Thoracic aorta endothelial cell (primary cell): ENCODE data around the gene CILP. TPM values are rescaled to one million over a fixed set of nuclear protein-coding genes. Genes with fewer than 3 reads are reported as not detected.

ENCODE experiments used
- small RNA-seq: library from RNA; depleted of rRNA; stranded (forward); fragments of <200 nt; gene quantifications from one replicate; pipeline ENCODE3, GENCODE V24; 2012
- total RNA-seq: library from RNA; depleted of rRNA; stranded (reverse); fragments of >200 nt; gene quantifications from 2 replicates; pipeline ENCODE4 v1.2.3, GENCODE V29; 2012

The CILP gene, protein sequence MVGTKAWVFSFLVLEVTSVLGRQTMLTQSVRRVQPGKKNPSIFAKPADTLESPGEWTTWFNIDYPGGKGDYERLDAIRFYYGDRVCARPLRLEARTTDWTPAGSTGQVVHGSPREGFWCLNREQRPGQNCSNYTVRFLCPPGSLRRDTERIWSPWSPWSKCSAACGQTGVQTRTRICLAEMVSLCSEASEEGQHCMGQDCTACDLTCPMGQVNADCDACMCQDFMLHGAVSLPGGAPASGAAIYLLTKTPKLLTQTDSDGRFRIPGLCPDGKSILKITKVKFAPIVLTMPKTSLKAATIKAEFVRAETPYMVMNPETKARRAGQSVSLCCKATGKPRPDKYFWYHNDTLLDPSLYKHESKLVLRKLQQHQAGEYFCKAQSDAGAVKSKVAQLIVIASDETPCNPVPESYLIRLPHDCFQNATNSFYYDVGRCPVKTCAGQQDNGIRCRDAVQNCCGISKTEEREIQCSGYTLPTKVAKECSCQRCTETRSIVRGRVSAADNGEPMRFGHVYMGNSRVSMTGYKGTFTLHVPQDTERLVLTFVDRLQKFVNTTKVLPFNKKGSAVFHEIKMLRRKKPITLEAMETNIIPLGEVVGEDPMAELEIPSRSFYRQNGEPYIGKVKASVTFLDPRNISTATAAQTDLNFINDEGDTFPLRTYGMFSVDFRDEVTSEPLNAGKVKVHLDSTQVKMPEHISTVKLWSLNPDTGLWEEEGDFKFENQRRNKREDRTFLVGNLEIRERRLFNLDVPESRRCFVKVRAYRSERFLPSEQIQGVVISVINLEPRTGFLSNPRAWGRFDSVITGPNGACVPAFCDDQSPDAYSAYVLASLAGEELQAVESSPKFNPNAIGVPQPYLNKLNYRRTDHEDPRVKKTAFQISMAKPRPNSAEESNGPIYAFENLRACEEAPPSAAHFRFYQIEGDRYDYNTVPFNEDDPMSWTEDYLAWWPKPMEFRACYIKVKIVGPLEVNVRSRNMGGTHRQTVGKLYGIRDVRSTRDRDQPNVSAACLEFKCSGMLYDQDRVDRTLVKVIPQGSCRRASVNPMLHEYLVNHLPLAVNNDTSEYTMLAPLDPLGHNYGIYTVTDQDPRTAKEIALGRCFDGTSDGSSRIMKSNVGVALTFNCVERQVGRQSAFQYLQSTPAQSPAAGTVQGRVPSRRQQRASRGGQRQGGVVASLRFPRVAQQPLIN
- total RNA-seq: not detected in 2 replicates

DNA sequence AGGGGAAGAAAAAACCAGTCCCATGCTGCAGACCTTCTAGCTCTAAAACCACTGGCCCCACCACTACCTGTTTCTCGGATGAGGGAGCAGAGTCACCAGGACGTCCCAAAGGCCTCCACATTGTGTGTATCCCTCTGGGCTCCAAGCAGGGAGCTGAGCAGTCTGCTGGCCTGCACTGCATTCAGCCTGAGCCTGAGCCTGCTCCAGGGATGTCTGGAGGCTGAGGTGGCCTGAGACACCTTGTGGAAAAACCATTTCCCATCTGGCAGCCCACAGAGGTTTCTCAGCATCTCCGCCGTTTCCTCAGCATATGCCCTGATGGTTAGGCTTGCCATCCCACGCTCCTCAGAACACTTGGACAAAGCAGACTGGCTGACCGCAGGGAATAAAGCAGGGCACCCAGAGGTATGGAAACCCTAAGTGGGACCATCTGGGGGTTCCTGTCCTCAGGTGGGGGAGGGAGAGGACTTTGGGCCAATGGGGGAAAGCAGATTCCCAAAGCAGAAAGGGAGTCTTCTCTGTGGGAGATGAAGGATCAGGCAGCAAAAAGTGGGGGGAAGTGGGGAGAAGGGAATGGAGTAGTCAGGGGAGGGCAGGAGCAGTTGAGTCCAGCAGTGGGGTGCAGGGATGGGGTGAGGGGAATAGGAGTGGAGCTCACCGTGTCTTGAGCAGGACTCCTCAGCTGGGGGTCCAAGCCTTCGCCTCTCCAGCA, at the start of gene CILP:
CILP (minus strand) TSS at position 704 of the 712 bp plus-strand sequence. CDS start 1,718 bp downstream, outside the sequence.

DNA sequence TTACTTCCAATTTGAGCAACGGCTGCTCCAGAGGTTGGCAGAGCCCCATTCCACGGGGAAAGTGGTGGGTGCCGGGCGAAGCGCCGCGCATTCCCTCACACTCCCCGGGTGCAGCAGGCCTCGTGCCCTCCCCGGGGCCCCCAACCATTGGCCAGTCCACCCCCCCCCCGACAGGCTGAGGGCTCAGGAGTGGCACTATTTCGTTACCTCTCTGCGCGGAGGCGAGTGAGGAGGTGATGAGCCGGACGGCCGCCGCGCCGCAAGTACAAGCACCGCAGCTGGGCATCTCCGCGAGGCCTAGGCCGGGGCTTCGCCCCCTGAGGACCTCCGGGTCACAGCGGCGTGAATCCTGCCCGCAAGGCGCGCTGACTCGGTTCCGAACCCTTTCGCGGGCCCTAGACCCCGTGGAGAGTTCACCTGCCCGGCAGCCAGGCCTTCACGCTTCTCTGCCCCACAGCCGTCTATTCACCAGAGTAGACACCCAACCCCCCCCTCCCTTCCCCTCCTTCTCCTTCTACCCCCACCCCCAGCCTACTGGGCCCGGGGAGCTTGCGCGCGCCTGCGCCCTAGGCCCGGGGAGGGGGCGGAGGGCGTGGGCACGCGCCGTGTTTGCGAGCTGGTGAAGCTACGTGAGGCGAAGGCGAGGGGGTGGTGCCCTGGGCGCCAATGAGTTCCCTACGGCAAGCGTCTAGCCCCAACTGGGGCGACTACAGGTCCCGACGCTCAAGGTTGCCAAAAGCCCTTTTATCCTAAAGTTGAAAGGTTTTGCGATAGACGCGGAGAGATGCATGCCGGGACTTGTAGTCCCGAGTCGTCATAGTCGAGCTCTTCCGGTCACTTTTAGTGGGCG, 26.2 kb downstream of the CILP start, which contains the start of gene CLPX:
CLPX (minus strand) TSS at position 475 of the 850 bp plus-strand sequence; CDS start at position 286, 189 bp downstream.

Small RNA genes lying within 50 kb of the gene (small RNA-seq; reads per million reads assigned to genes)
- not detected for gene AC068213.1
- gene RNU6-686P: not detected

Other genes starting within 250 kb of the CILP start
- 81.4 and 85.4 TPM in 2 replicates for gene SPG21, start 221.6 kb downstream of the CILP start, total RNA-seq
- 23.9 and 30.0 TPM in 2 replicates for gene MTFMT, start 181.8 kb downstream of the CILP start, total RNA-seq
- not detected in 2 replicates for gene SLC51B, start 166.1 kb downstream of the CILP start, total RNA-seq
- gene RASL12, start 143.5 kb downstream of the CILP start, total RNA-seq: not detected in 2 replicates
- not detected in 2 replicates for gene KBTBD13, start 134.7 kb downstream of the CILP start, total RNA-seq
- gene UBAP1L, start 96.3 kb downstream of the CILP start, total RNA-seq: 1.9 and 2.2 TPM in 2 replicates
- 21.8 and 27.4 TPM in 2 replicates for gene PDCD7, start 77.7 kb downstream of the CILP start, total RNA-seq
- 60.6 and 63.5 TPM in 2 replicates for gene CLPX, start 26.1 kb downstream of the CILP start, total RNA-seq
- gene PARP16, start 75.4 kb upstream of the CILP start, total RNA-seq: 3.1 and 4.2 TPM in 2 replicates
- not detected in 2 replicates for gene RNU5A-1, start 84.6 kb upstream of the CILP start, total RNA-seq
- not detected in 2 replicates for gene RNU5B-1, start 93.2 kb upstream of the CILP start, total RNA-seq
- gene IGDCC3, start 166.5 kb upstream of the CILP start, total RNA-seq: not detected in 2 replicates
- 0.14 TPM in 1 of 2 replicates, not detected in the other for gene IGDCC4, start 211.5 kb upstream of the CILP start, total RNA-seq